ENCODE data around the gene INMT.

INMT gene

GRCh38 chr7:30727061-30727945, 24.6 kb upstream of the INMT start:
- Histone ChIP-seq H3K27ac (no peak overlapping the region), H3K4me1 (ENCODE audit: low read depth, poor library complexity, severe bottlenecking) (peaks cover 10% of the 10 kb centered on the region), H3K27me3 (ENCODE audit: insufficient read depth, low read depth) (no peaks in the 10 kb centered on the region), H3K4me3 (IDR thresholded peaks at IDR 0.05; ENCODE audit: insufficient read depth, low read depth, low read length) (no peak overlapping the region), H3K9ac (no peak overlapping the region), H2AFZ (ENCODE audit: low read depth) (no peak overlapping the region), H3K36me3 (ENCODE audit: insufficient read depth) (no peaks in the 10 kb centered on the region), H3K4me2 (no peak overlapping the region), H4K20me1 (ENCODE audit: insufficient read depth) (no peaks in the 10 kb centered on the region), H3K79me2 (ENCODE audit: insufficient read depth, low read depth) (no peaks in the 10 kb centered on the region)
- no peak for TF ChIP-seq CTCF (conservative IDR thresholded peaks at IDR 0.05; ENCODE audit: low read depth, low read length)

- Histone ChIP-seq H3K79me2 (ENCODE audit: insufficient read depth, low read depth) (no peaks in the 10 kb centered on the region), H2AFZ (ENCODE audit: low read depth) (no peak overlapping the region), H3K27me3 (ENCODE audit: insufficient read depth, low read depth) (no peaks in the 10 kb centered on the region), H3K4me1 (ENCODE audit: low read depth, poor library complexity, severe bottlenecking) (peaks cover 10% of the 10 kb centered on the region), H3K27ac (no peak overlapping the region), H3K36me3 (ENCODE audit: insufficient read depth) (no peaks in the 10 kb centered on the region), H4K20me1 (ENCODE audit: insufficient read depth) (no peaks in the 10 kb centered on the region), H3K4me3 (IDR thresholded peaks at IDR 0.05; ENCODE audit: insufficient read depth, low read depth, low read length) (no peak overlapping the region), H3K9ac (no peak overlapping the region), H3K4me2 (no peak overlapping the region)
- TF ChIP-seq CTCF (conservative IDR thresholded peaks at IDR 0.05; ENCODE audit: low read depth, low read length), result no peak
These were observed 23.3 kb upstream of the INMT start for GRCh38 chr7:30728591-30729100.

- peaks cover 10% of the 10 kb centered on the region for H3K4me1 ChIP-seq (ENCODE audit: low read depth, poor library complexity, severe bottlenecking)
- H2AFZ ChIP-seq (ENCODE audit: low read depth), result no peak overlapping the region
- no peaks in the 10 kb centered on the region for H3K36me3 ChIP-seq (ENCODE audit: insufficient read depth)
- H3K27me3 ChIP-seq (ENCODE audit: insufficient read depth, low read depth), result no peaks in the 10 kb centered on the region
- TF ChIP-seq CTCF (conservative IDR thresholded peaks at IDR 0.05; ENCODE audit: low read depth, low read length), result no peak
- H3K9ac ChIP-seq, result no peak overlapping the region
- H3K27ac ChIP-seq, result no peak overlapping the region
- no peaks in the 10 kb centered on the region for H3K79me2 ChIP-seq (ENCODE audit: insufficient read depth, low read depth)
- H4K20me1 ChIP-seq (ENCODE audit: insufficient read depth), result no peaks in the 10 kb centered on the region
- H3K4me2 ChIP-seq, result no peak overlapping the region
- H3K4me3 ChIP-seq (IDR thresholded peaks at IDR 0.05; ENCODE audit: insufficient read depth, low read depth, low read length), result no peak overlapping the region
These were observed 22.3 kb upstream of the INMT start for GRCh38 chr7:30729642-30730041.

- H3K9ac ChIP-seq, result no peak overlapping the region
- H3K27ac ChIP-seq, result no peak overlapping the region
- no peaks in the 10 kb centered on the region for H4K20me1 ChIP-seq (ENCODE audit: insufficient read depth)
- H3K27me3 ChIP-seq (ENCODE audit: insufficient read depth, low read depth), result no peaks in the 10 kb centered on the region
- TF ChIP-seq CTCF (conservative IDR thresholded peaks at IDR 0.05; ENCODE audit: low read depth, low read length), result no peak
- H3K4me2 ChIP-seq, result no peak overlapping the region
- H3K4me1 ChIP-seq (ENCODE audit: low read depth, poor library complexity, severe bottlenecking), result peaks cover 10% of the 10 kb centered on the region
- no peak overlapping the region for H3K4me3 ChIP-seq (IDR thresholded peaks at IDR 0.05; ENCODE audit: insufficient read depth, low read depth, low read length)
- H3K79me2 ChIP-seq (ENCODE audit: insufficient read depth, low read depth), result no peaks in the 10 kb centered on the region
- H3K36me3 ChIP-seq (ENCODE audit: insufficient read depth), result no peaks in the 10 kb centered on the region
- no peak overlapping the region for H2AFZ ChIP-seq (ENCODE audit: low read depth)
These were observed 21.8 kb upstream of the INMT start for GRCh38 chr7:30730097-30730496.

Measured in KMS-11 (cell line).